Activated CD8-positive, alpha-beta T cell treated with anti-CD3 and anti-CD28 coated beads for 36 hours (primary cell): ENCODE measurements around the gene MAP3K5. TPM values are rescaled to one million over a fixed set of nuclear protein-coding genes. Genes with fewer than 3 reads are reported as not detected.

ENCODE experiments used
- ATAC-seq: fragments of 200-7000 bp; cut with Tn5 transposase; one replicate; pipeline ENCODE4 v1.10.0; 2021; ENCODE audit warnings: mild to moderate bottlenecking, moderate library complexity
- CTCF ChIA-PET: fragments of 350-600 bp; sonication (Branson Sonifier 250); formaldehyde crosslinking; loops from one replicate; lab custom pipeline; 2021; ENCODE audit warnings: antibody characterized with exemption; lab: Charles Lee
- POLR2A ChIA-PET: fragments of 350-600 bp; sonication (Branson Sonifier 250); formaldehyde crosslinking; loops from one replicate; lab custom pipeline; 2021; ENCODE audit warnings: antibody characterized with exemption; lab: Charles Lee
- DNase-seq: peaks from one replicate; pipeline ENCODE4 v3.0.0-alpha.2; 2020
- H3K27ac Mint-ChIP-seq: one replicate; pipeline ENCODE4 v1.8.0; 2021; ENCODE audit warnings: mild to moderate bottlenecking, mixed read lengths
- H3K27me3 Mint-ChIP-seq: one replicate; pipeline ENCODE4 v1.8.0; 2021; ENCODE audit warnings: mixed read lengths
- H3K36me3 Mint-ChIP-seq: one replicate; pipeline ENCODE4 v1.8.0; 2021; ENCODE audit warnings: low read depth, mixed read lengths
- H3K4me1 Mint-ChIP-seq: one replicate; pipeline ENCODE4 v1.8.0; 2021; ENCODE audit warnings: low read depth, mixed read lengths
- H3K4me3 Mint-ChIP-seq: one replicate; pipeline ENCODE4 v1.8.0; 2021; ENCODE audit warnings: mild to moderate bottlenecking, moderate library complexity, mixed read lengths
- H3K9me3 Mint-ChIP-seq: one replicate; pipeline ENCODE4 v1.8.0; 2021; ENCODE audit warnings: mixed read lengths
- intact Hi-C: fragments of 100-400 bp; cut with micrococcal nuclease; formaldehyde crosslinking; loops from one replicate; pipeline ENCODE4 v1.10.0; 2022
- total RNA-seq, 2 experiments: library from RNA; stranded (reverse); gene quantifications; one replicate each; pipeline ENCODE4 v1.2.3, GENCODE V29; 2021
- TF ChIP-seq, protein P1 (sequence below): fragments of 200-600 bp; IDR thresholded peaks from one replicate; pipeline ENCODE4 v1.8.0; 2022; ENCODE audit warnings: antibody characterized with exemption, mild to moderate bottlenecking

The MAP3K5 gene
- total RNA-seq, 2 experiments from 2014 or later = 4.4 to 4.6 TPM

DNA sequence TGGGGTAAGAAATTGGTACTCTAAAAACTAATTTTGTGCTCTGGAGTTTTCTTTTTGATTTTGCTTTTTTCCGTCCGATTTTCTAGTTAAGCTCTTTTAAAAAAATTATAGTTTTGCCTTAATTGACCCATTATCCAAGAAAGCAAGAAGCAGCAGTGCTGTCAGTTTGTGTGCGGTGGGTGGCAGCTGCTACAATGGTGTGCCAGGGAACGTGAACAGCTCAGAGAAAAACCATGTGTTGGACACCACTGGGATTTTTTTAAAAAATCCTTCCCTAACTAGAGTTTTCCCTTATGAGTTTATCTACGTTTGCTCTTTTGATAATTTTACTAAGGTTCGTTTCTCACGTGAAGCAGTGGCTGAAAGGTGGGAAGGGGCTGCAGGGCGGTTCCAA lies 8.0 kb downstream of the MAP3K5 start:
- intact Hi-C loops = loop anchor here (10.0 kb wide), 1 partner anchor 59 kb away; no protein-coding TSS in a partner anchor
- ATAC-seq (no peak), DNase-seq (no peak)
- Mint-ChIP-seq H3K27me3 (no peaks in the 10 kb centered on the region), H3K27ac (peak overlapping the region; percentile 78), H3K4me1 (peaks cover 74% of the 10 kb centered on the region), H3K4me3 (peak overlapping the region; percentile 34), H3K36me3 (peaks cover 16% of the 10 kb centered on the region), H3K9me3 (no peaks in the 10 kb centered on the region)
- ChIA-PET CTCF (interaction anchor here (0.8 to 2.5 kb wide), 3 partner anchors 8 to 140 kb away, joined by 3 to 13 read pairs (median 8); partner anchors contain the start of gene MAP3K5), POLR2A (interaction anchor here (0.6 to 2.0 kb wide), 2 partner anchors 11 to 41 kb away, joined by 3 to 10 read pairs; no protein-coding TSS in a partner anchor)
- TF ChIP-seq, protein P1, sequence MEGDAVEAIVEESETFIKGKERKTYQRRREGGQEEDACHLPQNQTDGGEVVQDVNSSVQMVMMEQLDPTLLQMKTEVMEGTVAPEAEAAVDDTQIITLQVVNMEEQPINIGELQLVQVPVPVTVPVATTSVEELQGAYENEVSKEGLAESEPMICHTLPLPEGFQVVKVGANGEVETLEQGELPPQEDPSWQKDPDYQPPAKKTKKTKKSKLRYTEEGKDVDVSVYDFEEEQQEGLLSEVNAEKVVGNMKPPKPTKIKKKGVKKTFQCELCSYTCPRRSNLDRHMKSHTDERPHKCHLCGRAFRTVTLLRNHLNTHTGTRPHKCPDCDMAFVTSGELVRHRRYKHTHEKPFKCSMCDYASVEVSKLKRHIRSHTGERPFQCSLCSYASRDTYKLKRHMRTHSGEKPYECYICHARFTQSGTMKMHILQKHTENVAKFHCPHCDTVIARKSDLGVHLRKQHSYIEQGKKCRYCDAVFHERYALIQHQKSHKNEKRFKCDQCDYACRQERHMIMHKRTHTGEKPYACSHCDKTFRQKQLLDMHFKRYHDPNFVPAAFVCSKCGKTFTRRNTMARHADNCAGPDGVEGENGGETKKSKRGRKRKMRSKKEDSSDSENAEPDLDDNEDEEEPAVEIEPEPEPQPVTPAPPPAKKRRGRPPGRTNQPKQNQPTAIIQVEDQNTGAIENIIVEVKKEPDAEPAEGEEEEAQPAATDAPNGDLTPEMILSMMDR = no peak

DNA sequence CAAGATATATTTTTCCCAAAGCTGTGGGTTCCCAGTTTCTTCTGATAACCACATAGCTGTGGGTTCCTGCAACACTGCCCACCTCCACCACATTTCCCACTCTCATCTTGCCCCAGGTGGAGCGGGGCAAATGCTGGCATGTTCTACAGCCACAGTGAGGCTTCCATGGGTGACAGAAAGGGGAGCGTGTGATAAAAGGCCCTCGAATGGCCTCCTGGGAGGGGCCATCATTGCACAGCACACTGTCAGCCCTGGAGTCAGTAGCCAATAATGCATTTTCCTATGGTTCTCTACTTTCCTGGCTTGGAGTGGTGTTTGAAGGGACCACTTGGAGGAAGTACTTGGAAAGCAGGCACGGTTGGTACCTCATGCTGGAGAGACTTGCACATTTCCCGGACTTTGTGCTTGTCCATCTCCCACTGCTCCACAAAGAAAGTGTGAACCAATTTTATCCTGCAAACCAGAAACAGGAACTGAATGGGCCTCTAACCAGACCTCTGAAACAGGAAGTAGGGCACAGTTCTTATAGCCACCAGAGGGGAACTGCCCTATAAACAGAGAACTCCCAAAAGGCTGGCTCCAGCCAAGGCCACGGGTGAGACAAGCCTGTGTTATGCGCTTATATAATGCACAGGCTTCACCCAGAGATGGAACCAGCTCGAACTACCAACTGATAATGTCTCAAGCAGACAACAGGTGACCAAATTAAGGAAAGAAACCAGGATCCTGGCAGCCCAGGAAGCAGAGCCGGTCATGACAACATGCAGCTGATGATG lies 8.6 kb downstream of the MAP3K5 start:
- no peaks in the 10 kb centered on the region for H3K27me3 Mint-ChIP-seq
- DNase-seq = no peak
- H3K36me3 Mint-ChIP-seq = peaks cover 16% of the 10 kb centered on the region
- CTCF ChIA-PET = interaction anchor here (0.8 to 2.5 kb wide), 3 partner anchors 9 to 139 kb away, joined by 3 to 13 read pairs (median 8); partner anchors contain the start of gene MAP3K5
- no peaks in the 10 kb centered on the region for H3K9me3 Mint-ChIP-seq
- peak overlapping the region; percentile 78 for H3K27ac Mint-ChIP-seq
- TF ChIP-seq, protein P1 = no peak
- peaks cover 71% of the 10 kb centered on the region for H3K4me1 Mint-ChIP-seq
- peak overlapping the region; percentile 34 for H3K4me3 Mint-ChIP-seq
- ATAC-seq = peak; percentile 49
- POLR2A ChIA-PET = interaction anchor here (0.6 to 2.0 kb wide), 3 partner anchors 8 to 41 kb away, joined by 3 to 10 read pairs (median 3); partner anchors contain the start of gene MAP3K5
- intact Hi-C loops = loop anchor here (10.0 kb wide), 1 partner anchor 59 kb away; no protein-coding TSS in a partner anchor

DNA sequence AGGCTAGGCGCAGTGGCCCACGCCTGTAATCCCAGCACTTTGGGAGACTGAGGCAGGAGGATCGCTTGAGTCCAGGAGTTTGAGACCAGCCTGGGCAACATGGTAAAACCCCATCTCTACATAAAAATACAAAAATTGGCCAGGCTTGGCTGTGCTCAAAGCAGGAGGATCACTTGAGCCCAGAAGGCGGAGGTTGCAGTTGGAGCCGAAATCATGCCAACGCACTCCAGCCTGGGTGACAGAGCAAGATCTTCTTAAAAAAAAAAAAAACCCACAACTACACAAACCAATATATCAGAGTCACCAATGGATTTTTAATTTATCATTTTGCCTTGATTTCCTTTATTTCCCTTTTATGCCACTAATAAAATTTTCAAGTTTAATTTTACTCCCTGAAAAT lies 9.3 kb downstream of the MAP3K5 start:
- CTCF ChIA-PET = interaction anchor here (2.5 to 3.2 kb wide), 2 partner anchors 9 to 138 kb away, joined by 13 read pairs; partner anchors contain the start of gene MAP3K5
- ATAC-seq = no peak

DNA sequence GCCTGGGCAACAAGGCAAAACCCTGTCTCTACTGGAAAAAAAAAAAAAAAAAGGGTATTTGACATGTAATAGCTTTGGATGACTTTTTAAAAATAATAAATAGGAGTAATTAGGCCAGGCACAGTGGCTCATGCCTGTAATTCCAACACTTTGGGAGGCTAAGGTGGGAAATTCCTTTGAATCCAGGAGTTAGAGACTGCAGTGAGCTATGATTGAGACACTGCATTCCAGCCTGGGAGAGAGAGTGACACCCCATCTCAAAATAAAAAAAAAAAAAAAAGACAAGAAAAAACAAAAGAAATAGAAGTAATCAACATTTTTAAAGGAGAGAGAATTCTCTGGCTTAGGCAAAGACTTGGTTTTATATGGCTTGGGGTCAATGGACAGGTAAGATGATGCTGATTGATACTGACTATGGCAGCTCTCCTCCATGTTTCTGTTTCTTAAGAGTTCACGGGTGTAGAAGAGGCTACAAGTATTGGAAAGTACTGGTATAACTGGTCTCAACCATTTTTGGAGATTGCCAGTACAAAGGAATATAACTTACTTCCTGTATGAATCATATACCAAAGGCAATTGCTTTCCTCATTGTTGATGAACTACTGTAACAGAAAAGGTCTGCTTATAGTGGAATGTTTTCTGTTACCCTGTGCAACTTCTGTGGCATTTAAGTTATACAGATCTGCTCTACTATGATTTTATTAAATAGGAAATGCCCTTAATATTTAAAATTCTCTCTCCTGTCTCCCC lies 10.1 kb downstream of the MAP3K5 start:
- ChIA-PET POLR2A (no interaction called here), CTCF (interaction anchor here (0.9 to 3.2 kb wide), 3 partner anchors 10 to 138 kb away, joined by 3 to 13 read pairs (median 4); partner anchors contain the start of gene MAP3K5)
- no peak for DNase-seq
- Mint-ChIP-seq H3K36me3 (peaks cover 13% of the 10 kb centered on the region), H3K27me3 (no peaks in the 10 kb centered on the region), H3K4me3 (no peak overlapping the region), H3K4me1 (peaks cover 57% of the 10 kb centered on the region), H3K9me3 (no peaks in the 10 kb centered on the region), H3K27ac (peak overlapping the region; percentile 48)
- peak; percentile 50 for ATAC-seq
- TF ChIP-seq, protein P1 = no peak
- intact Hi-C loops = loop anchor here (10.0 kb wide), 1 partner anchor 57 kb away; no protein-coding TSS in a partner anchor

More for the DNA sequence above, 9.3 kb downstream of the MAP3K5 start:
- Mint-ChIP-seq H3K4me3 (no peak overlapping the region), H3K9me3 (no peaks in the 10 kb centered on the region), H3K36me3 (peaks cover 13% of the 10 kb centered on the region), H3K4me1 (peaks cover 65% of the 10 kb centered on the region), H3K27me3 (no peaks in the 10 kb centered on the region), H3K27ac (no peak overlapping the region)
- POLR2A ChIA-PET = interaction anchor here (1.1 kb wide), 1 partner anchor 9 kb away, joined by 3 read pairs; the partner anchor contains the start of gene MAP3K5
- no peak for DNase-seq
- TF ChIP-seq, protein P1 = no peak
- intact Hi-C loops = loop anchor here (10.0 kb wide), 1 partner anchor 58 kb away; no protein-coding TSS in a partner anchor
